SK-N-SH treated with all-trans-retinoic acid at 6 μM for 48 hours (cell line): Measurements from ENCODE around the gene UHMK1.
"Not testable (repeated sequence)": the region's sequence is repeated elsewhere in the genome, so short reads cannot be mapped to it uniquely, and the experiment has no call there.

Experiments used
- ATAC-seq: fragments of 200-7000 bp; cut with Tn5 transposase; 3 replicates; pipeline ENCODE4 v1.9.1; 2020; ENCODE audit warnings: mild to moderate bottlenecking, moderate library complexity
- ARNTL ChIP-seq: fragments of 450-650 bp; formaldehyde crosslinking; IDR thresholded peaks from 2 replicates; pipeline ENCODE4 v1.5.0; 2020; ENCODE audit warnings: low read depth, mild to moderate bottlenecking, moderate library complexity, borderline replicate concordance
- BACH2 ChIP-seq: fragments of 250-450 bp; sonication (Bioruptor Pico); IDR thresholded peaks from 2 replicates; pipeline ENCODE4 v1.9.0; 2021; ENCODE audit warnings: mild to moderate bottlenecking, borderline replicate concordance
- CSDC2 ChIP-seq: fragments of 250-450 bp; sonication (Bioruptor Pico); IDR thresholded peaks from 2 replicates; pipeline ENCODE4 v1.5.0; 2020; ENCODE audit warnings: mild to moderate bottlenecking, moderate library complexity
- CSRNP3 ChIP-seq: fragments of 250-450 bp; sonication (Bioruptor Pico); IDR thresholded peaks from 2 replicates; pipeline ENCODE4 v1.5.1; 2021; ENCODE audit warnings: mild to moderate bottlenecking, moderate library complexity
- ESRRG ChIP-seq: fragments of 250-450 bp; sonication (Bioruptor Pico); IDR thresholded peaks from 2 replicates; pipeline ENCODE4 v1.6.1; 2021; ENCODE audit warnings: mild to moderate bottlenecking
- ISL1 ChIP-seq: fragments of 250-450 bp; sonication (Bioruptor Pico); IDR thresholded peaks from 2 replicates; pipeline ENCODE4 v2.1.2; 2022; ENCODE audit warnings: mild to moderate bottlenecking, moderate library complexity
- OSR1 ChIP-seq: fragments of 250-450 bp; sonication (Bioruptor Pico); IDR thresholded peaks from 2 replicates; pipeline ENCODE4 v1.8.0; 2022; ENCODE audit warnings: moderate library complexity, mild to moderate bottlenecking, inconsistent platforms
- POU6F1 ChIP-seq: fragments of 250-450 bp; sonication (Bioruptor Pico); IDR thresholded peaks from 2 replicates; pipeline ENCODE4 v1.8.0; 2021; ENCODE audit warnings: low read depth, mild to moderate bottlenecking, moderate library complexity, borderline replicate concordance
- PPARA ChIP-seq: fragments of 250-450 bp; sonication (Bioruptor Pico); IDR thresholded peaks from 2 replicates; pipeline ENCODE4 v1.5.0; 2020; ENCODE audit warnings: mild to moderate bottlenecking, borderline replicate concordance
- RARB ChIP-seq: fragments of 250-450 bp; sonication (Bioruptor Pico); IDR thresholded peaks from 2 replicates; pipeline ENCODE4 v1.8.0; 2021; ENCODE audit warnings: mild to moderate bottlenecking, moderate library complexity
- SNAI2 ChIP-seq: fragments of 250-450 bp; sonication (Bioruptor Pico); IDR thresholded peaks from 2 replicates; pipeline ENCODE4 v1.5.0; 2020; ENCODE audit warnings: mild to moderate bottlenecking, moderate library complexity
- TCF4 ChIP-seq: fragments of 250-450 bp; sonication (Bioruptor Pico); IDR thresholded peaks from 2 replicates; pipeline ENCODE4 v1.8.0; 2021; ENCODE audit warnings: mild to moderate bottlenecking, moderate library complexity, borderline replicate concordance
- TOX ChIP-seq: fragments of 250-450 bp; sonication (Bioruptor Pico); IDR thresholded peaks from 2 replicates; pipeline ENCODE4 v1.8.0; 2021; ENCODE audit warnings: mild to moderate bottlenecking, moderate library complexity, borderline replicate concordance
- TSHZ2 ChIP-seq: fragments of 250-450 bp; sonication (Bioruptor Pico); IDR thresholded peaks from 2 replicates; pipeline ENCODE4 v1.5.0; 2020; ENCODE audit warnings: mild to moderate bottlenecking, moderate library complexity
- ZC3H10 ChIP-seq: fragments of 250-450 bp; sonication (Bioruptor Pico); IDR thresholded peaks from 2 replicates; pipeline ENCODE4 v1.5.1; 2021; ENCODE audit warnings: mild to moderate bottlenecking, moderate library complexity
- ZFP3 ChIP-seq: fragments of 250-450 bp; sonication (Bioruptor Pico); IDR thresholded peaks from 2 replicates; pipeline ENCODE4 v1.5.0; 2020; ENCODE audit warnings: mild to moderate bottlenecking, moderate library complexity
- ZFP30 ChIP-seq: fragments of 450-650 bp; formaldehyde crosslinking; IDR thresholded peaks from 2 replicates; pipeline ENCODE4 v1.5.0; 2022; ENCODE audit warnings: mild to moderate bottlenecking, moderate library complexity
- ZNF565 ChIP-seq: fragments of 450-650 bp; formaldehyde crosslinking; conservative IDR thresholded peaks from 2 replicates; pipeline ENCODE4 v1.5.0; 2020; ENCODE audit warnings: low read depth, mild to moderate bottlenecking, moderate library complexity
- ZNF8 ChIP-seq: fragments of 450-650 bp; formaldehyde crosslinking; IDR thresholded peaks from 2 replicates; pipeline ENCODE4 v1.5.0; 2020; ENCODE audit warnings: mild to moderate bottlenecking, moderate library complexity
- TF ChIP-seq, protein P1 (sequence below): fragments of 250-450 bp; sonication (Bioruptor Pico); IDR thresholded peaks from 2 replicates; pipeline ENCODE4 v1.8.0; 2020; ENCODE audit warnings: mild to moderate bottlenecking, moderate library complexity, borderline replicate concordance

UHMK1 gene, protein sequence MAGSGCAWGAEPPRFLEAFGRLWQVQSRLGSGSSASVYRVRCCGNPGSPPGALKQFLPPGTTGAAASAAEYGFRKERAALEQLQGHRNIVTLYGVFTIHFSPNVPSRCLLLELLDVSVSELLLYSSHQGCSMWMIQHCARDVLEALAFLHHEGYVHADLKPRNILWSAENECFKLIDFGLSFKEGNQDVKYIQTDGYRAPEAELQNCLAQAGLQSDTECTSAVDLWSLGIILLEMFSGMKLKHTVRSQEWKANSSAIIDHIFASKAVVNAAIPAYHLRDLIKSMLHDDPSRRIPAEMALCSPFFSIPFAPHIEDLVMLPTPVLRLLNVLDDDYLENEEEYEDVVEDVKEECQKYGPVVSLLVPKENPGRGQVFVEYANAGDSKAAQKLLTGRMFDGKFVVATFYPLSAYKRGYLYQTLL

DNA sequence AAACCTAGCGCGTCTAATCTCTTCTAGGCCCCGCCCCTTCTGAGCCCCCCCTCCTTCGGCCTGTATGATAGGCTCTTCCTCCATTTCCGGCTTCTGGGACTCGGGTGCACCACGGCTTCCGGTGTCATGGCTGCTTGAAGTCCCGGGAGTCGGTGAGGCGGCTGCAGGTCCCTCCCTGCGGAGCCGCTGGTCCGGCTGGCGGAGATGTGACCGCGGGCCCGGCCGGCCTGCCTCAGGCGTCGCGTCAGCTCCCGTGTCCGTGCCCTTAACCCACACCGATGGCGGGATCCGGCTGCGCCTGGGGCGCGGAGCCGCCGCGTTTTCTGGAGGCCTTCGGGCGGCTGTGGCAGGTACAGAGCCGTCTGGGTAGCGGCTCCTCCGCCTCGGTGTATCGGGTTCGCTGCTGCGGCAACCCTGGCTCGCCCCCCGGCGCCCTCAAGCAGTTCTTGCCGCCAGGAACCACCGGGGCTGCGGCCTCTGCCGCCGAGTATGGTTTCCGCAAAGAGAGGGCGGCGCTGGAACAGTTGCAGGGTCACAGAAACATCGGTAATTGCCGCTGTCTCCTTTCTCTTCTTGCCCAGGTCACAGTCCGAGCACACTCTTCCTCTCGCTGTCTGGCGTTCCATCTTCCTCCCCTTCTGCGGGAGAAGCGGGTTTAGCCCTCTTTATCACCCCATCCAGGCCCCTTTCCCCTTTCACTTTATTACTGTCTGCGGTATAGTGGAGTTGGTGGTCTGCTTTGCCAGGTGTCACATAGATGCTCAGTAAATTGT lies at the start of gene UHMK1:
TSS of gene UHMK1 (plus strand) at position 96 of the 773 bp plus-strand sequence. CDS start at position 279, 183 bp downstream.
- ATAC-seq = peak; percentile 99
- TF ChIP-seq RARB (CRISPR knock-in tag) = no peak
- TF ChIP-seq ISL1 (CRISPR knock-in tag) = no peak
- TF ChIP-seq TOX (CRISPR knock-in tag) = 0 out of 2 replicates have a peak, but pooled peaks have one; percentile 12
- TF ChIP-seq PPARA (CRISPR knock-in tag) = no peak
- no peak for TF ChIP-seq ESRRG
- peak; percentile 51; the same call in 1 of the 2 replicates for TF ChIP-seq ZC3H10 (CRISPR knock-in tag)

DNA sequence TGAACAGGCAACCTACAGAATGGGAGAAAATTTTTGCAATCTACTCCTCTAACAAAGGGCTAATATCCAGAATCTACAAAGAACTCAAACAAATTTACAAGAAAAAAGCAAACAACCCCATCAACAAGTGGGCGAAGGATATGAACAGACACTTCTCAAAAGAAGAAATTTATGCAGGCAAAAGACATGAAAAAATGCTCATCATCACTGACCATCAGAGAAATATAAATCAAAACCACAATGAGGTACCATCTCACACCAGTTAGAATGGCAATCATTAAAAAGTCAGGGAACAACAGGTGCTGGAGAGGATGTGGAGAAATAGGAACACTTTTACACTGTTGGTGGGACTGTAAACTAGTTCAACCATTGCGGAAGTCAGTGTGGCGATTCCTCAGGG lies 43.3 kb upstream of the UHMK1 start:
- not testable (repeated sequence) for ATAC-seq

DNA sequence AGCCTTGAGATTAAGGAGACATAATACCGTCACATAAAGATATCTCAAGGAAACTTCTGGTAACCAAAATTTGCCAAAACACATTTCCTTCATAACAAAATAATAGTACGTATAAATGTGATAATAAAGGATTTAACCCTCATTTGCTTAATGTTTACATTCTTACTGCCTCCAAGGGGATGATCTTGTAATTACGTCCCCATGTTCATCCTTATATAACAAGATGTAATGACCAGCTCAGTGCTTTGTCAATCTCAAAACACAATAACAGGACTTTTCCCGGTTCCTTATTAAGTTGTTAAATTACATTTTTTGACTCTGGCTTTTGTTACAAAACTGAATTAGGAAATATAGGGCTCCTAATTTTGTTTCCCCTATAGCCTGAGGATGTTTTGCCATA lies 41.3 kb upstream of the UHMK1 start:
- no peak for ATAC-seq
- TF ChIP-seq CSDC2 (CRISPR knock-in tag) (no peak), ZFP30 (CRISPR knock-in tag) (no peak), TCF4 (no peak), CSRNP3 (no peak), TSHZ2 (CRISPR knock-in tag) (no peak), SNAI2 (no peak), OSR1 (CRISPR knock-in tag) (no peak), ISL1 (CRISPR knock-in tag) (no peak), ARNTL (CRISPR knock-in tag) (no peak), POU6F1 (CRISPR knock-in tag) (no peak), BACH2 (CRISPR knock-in tag) (no peak), ZFP3 (CRISPR knock-in tag) (no peak), ZNF565 (CRISPR knock-in tag) (no peak), RARB (CRISPR knock-in tag) (no peak), ZNF8 (CRISPR knock-in tag) (no peak)

DNA sequence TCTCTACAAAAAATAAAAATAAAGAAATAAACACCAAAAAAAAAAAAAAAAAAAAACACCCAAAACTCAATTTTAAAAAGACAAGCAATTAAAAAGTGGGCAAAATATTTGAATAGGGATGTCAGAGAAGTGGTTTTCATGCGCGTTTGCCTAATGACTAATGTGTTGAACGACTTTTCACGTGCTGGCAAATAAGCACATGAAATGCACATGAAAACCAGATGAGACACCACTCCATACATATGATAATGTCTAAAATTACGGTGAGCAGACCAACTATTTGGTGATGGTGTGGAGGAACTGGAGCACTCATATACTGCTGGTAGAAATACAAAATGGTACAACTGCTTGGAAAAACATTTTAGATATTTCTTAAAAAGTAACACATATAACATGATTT lies 39.4 kb upstream of the UHMK1 start:
- no peak for ATAC-seq
- TF ChIP-seq ESRRG = no peak
- no peak for TF ChIP-seq ZFP30 (CRISPR knock-in tag)
- TF ChIP-seq ZC3H10 (CRISPR knock-in tag) = no peak
- no peak for TF ChIP-seq ZNF8 (CRISPR knock-in tag)
- TF ChIP-seq ZFP3 (CRISPR knock-in tag) = no peak
- no peak for TF ChIP-seq CSRNP3
- no peak for TF ChIP-seq ARNTL (CRISPR knock-in tag)
- TF ChIP-seq BACH2 (CRISPR knock-in tag) = no peak
- no peak for TF ChIP-seq RARB (CRISPR knock-in tag)
- TF ChIP-seq, protein P1, sequence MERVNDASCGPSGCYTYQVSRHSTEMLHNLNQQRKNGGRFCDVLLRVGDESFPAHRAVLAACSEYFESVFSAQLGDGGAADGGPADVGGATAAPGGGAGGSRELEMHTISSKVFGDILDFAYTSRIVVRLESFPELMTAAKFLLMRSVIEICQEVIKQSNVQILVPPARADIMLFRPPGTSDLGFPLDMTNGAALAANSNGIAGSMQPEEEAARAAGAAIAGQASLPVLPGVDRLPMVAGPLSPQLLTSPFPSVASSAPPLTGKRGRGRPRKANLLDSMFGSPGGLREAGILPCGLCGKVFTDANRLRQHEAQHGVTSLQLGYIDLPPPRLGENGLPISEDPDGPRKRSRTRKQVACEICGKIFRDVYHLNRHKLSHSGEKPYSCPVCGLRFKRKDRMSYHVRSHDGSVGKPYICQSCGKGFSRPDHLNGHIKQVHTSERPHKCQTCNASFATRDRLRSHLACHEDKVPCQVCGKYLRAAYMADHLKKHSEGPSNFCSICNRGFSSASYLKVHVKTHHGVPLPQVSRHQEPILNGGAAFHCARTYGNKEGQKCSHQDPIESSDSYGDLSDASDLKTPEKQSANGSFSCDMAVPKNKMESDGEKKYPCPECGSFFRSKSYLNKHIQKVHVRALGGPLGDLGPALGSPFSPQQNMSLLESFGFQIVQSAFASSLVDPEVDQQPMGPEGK (CRISPR knock-in tag) = no peak
- TF ChIP-seq SNAI2 = no peak

DNA sequence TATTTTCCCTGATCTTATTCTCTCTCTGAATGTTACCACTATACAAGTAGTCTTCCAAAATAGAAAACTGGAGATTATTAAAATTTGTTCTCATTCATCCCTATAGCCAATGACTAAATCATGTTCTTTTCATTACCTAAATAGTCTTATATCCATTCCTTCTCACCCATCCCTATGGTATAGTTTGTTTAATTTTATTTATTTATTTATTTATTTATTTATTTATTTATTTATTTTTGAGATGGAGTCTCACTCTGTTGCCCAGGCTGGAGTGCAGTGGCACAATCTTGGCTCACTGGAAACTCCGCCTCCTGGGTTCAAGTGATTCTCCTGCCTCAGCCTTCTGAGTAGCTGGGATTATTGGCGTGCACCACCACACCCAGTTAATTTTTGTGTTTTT lies 35.2 kb upstream of the UHMK1 start:
- not testable (repeated sequence) for ATAC-seq
